GM21381 (cell line): ENCODE data around the gene MCUB.

ENCODE experiments used
- ATAC-seq: cut with Tn5 transposase; IDR thresholded peaks from one replicate; pipeline ENCODE4 v1.9.1; 2021; ENCODE audit warnings: mild to moderate bottlenecking, moderate library complexity; ENCODE audit not compliant: unreplicated experiment

The MCUB gene

DNA sequence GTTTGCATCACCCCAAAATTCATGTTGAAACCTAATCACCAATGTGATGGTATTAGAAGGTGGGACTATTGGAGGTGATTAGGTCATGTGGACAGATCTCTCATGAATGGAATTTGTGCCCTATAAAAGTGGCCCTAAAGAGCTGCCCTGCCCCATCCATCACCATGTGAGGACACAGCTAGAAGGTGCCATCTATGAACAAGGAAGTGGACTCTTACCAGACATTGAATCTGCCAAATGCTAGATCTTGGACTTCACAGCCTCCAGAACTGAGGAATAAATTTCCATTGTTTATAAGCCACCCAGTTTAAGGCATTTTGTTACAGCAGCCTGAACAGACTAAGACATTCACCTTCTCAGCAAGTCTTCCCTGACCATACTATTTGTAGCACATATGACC, 162.3 kb downstream of the MCUB start:
- no peak for ATAC-seq

GRCh38 chr4:109723110-109723509, 163.1 kb downstream of the MCUB start:
- ATAC-seq, result no peak

GRCh38 chr4:109728385-109728784, 168.3 kb downstream of the MCUB start:
- ATAC-seq, result no peak

DNA sequence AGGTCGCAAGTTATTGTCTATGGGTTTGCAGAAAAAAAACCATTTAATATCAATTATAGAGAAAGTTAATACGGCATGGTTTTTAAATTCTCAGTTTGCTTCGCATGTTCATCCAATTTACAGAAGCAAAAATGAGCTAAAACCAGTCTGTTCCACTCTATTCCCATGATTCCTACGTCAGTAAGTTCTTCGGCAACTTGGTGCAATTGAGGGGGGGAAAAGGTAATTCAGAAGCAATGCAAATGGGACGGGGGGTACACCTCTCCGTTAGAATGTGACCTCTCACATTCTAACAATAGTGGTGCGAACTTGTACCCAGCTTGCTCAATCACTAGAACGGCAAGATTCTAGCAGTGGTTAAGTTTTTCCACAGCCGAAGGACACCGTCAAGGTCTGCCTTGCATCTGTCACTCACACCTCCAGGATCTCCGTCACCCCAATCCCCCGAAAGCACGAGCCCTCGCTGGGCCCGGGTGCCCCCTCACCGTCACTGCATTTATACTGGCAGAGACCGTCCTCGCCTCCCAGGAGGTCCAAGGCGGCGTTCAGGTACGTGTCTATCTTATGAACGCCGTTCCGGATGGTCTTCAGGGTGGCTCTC, 169.2 kb downstream of the MCUB start:
- ATAC-seq, result no peak

- ATAC-seq, result peak; percentile 87
Measured at GRCh38 chr4:109729718-109730618, 169.9 kb downstream of the MCUB start, which contains the start of gene PLA2G12A. PLA2G12A (minus strand) TSS chr4:109730070; CDS start chr4:109729809, 261 bp downstream.

GRCh38 chr4:109730619-109731545, 170.8 kb downstream of the MCUB start:
- ATAC-seq, result no peak

GRCh38 chr4:109733728-109734127, 173.7 kb downstream of the MCUB start:
- no peak for ATAC-seq

- no peak for ATAC-seq
Measured at GRCh38 chr4:109735566-109736365, 175.7 kb downstream of the MCUB start.
